HG02973 (cell line): ENCODE measurements around the gene USP48.

Experiments used
- ATAC-seq: cut with Tn5 transposase; IDR thresholded peaks from one replicate; pipeline ENCODE4 v1.9.1; 2021; ENCODE audit warnings: moderate library complexity; ENCODE audit not compliant: unreplicated experiment

USP48 gene

GRCh38 chr1:21752186-21752585, 30.8 kb downstream of the USP48 start:
- ATAC-seq = no peak

- no peak for ATAC-seq
Observed at GRCh38 chr1:21751281-21751680, 31.7 kb downstream of the USP48 start.

DNA sequence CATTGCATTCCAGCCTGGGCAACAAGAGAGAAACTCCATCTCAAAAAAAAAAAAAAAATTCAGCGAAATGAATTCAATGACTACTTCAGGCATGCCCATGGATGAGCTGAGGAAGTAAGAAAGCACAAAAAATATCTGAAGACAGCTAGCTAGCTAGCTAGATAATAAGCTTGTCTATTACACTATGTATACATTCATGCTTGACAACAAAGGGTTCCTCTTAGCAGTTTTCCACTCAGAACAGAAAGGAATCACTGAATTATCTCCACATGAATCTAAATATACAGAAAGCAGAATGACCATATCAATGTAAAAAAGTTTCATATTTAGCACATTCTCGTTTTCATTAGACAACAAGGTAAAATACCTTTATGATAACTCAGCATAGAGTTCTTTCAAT, 32.1 kb downstream of the USP48 start:
- ATAC-seq = no peak

DNA sequence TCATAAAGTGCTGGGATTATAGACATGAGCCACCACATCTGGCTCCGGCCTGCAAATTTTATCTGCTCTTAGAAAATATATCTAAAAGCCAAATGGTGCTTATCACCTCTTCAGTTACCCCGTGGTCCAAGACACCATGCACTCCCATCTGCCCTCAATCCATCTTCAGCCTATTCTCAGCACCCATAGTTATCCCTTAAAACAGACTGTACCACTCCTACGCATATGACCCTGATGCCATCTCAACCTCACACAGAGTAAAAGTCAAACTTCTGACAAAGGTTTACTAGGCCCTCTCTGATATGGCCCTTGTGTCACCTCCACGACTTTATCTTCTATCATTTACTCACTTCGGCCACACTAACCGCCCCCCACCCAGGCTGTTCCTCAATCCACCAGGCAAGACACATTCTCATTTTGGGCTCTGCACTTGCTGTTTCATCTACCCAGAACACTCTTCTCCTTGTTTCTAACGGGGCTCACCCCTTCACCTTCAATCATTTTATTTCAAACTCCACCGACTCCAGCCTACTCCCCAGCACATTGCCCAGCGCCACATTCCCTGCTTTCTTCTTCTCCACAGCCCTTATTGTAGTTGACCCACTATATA, 33.0 kb downstream of the USP48 start:
- no peak for ATAC-seq

DNA sequence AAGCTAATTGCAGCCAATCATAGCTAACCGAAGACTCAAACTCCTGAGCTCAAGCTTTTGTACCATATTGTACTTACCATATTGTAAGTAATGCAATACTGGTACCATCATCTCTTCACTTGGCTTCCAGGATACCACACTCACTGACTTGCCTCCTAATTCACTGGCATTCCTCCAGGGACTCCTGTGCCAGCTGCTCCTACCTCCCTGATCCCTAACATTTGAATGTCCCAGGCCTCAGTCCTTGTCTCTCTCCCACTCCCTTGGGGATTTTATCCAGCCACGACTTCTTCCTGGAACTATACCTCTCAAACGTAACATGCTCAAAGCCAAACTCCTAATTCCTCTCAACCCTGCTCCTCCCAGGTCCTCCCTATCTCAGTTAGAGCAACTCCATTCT, 33.8 kb downstream of the USP48 start:
- ATAC-seq = no peak

DNA sequence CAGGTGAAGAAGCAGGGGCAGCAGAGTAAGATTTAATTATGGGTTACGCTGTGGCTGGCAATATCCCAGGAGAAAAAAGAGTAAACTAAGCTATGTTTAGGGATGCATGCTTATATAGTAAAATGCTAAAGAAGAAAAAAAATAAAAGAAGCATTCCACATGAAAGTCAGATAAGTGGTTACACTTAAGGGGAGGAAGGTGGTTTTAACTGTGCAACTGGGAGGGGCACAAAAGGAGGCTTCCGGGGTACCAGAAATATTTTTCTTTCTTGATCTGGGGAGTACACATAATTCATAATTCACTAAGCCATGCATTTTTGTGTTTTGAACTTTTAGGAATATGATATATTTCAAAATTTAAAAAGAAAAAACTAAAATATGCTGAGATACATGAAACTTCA, 39.5 kb downstream of the USP48 start:
- ATAC-seq = no peak

- no peak for ATAC-seq
Observed at GRCh38 chr1:21742578-21742977, 40.4 kb downstream of the USP48 start.

GRCh38 chr1:21741206-21741605, 41.7 kb downstream of the USP48 start:
- ATAC-seq = no peak

DNA sequence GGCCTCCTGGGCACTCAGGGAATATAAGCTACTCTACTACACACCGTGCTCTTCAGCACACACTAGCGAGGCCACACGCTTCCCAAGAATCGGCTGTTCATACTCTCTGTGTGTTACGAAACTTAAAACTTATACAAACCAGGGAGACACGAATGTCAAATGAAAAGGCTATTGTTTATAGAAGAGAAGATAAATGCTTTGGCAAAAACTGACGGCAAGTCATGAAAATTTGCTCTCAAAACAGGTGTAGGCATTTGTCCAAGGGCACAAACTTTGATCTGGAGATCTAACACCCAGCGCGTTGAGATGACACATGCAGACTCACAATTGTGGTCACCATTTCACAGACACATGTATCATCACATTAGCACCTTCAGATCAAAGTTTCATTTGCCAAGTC, 46.1 kb downstream of the USP48 start:
- ATAC-seq = no peak

GRCh38 chr1:21736011-21736410, 46.9 kb downstream of the USP48 start:
- ATAC-seq = no peak

DNA sequence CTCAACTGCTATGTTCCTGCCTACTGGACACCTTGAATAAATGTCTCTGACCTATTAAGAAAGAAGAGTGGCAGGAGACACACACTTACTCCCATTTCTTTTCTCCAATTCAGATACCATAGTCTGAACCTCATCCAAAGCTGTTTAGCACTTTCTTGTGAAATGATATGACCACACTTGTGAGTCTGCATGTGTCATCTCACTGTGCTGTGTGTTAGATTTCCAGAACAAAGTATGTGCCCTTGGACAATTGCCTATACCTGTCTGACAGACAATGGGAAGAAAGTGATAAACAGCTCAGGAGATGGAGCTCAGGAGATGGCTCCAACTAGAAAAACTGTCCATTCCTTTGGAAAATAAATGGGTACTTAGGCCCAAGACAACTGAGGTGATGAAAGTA, 48.4 kb downstream of the USP48 start:
- ATAC-seq = no peak

- no peak for ATAC-seq
Observed at GRCh38 chr1:21732664-21733063, 50.3 kb downstream of the USP48 start.

DNA sequence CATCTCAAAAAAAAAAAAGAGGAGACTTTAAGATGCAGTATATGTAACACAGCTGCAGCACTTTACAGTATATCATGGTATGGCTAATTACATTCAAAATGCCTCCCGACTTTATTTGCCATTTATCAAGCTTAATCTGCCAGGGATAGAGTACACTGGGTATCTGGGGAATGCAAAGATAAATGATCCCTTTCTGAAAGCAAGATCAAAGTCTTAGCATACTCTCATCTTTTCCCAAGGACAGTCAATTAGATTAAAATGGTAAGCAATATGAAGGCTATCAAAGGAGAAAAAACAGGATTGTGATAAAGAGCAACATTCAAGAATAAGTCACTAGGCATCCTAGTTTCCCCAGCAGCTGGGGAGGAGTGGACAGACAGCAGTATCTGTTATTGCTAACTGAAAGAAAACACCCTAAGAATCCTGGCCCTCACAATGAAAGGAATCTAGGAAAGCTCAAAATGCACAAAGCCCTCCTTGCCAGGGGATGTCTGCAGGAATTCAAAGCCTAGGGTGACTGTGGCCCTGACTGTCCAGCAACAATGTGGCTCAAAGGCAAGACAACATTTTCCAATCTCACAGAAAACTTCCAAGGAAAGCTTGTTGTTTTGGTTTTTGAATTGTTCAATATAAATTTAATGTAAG, 57.1 kb downstream of the USP48 start:
- ATAC-seq = no peak

- ATAC-seq = no peak
Observed at GRCh38 chr1:21724570-21724969, 58.4 kb downstream of the USP48 start.

- no peak for ATAC-seq
Observed at GRCh38 chr1:21724098-21724497, 58.9 kb downstream of the USP48 start.

DNA sequence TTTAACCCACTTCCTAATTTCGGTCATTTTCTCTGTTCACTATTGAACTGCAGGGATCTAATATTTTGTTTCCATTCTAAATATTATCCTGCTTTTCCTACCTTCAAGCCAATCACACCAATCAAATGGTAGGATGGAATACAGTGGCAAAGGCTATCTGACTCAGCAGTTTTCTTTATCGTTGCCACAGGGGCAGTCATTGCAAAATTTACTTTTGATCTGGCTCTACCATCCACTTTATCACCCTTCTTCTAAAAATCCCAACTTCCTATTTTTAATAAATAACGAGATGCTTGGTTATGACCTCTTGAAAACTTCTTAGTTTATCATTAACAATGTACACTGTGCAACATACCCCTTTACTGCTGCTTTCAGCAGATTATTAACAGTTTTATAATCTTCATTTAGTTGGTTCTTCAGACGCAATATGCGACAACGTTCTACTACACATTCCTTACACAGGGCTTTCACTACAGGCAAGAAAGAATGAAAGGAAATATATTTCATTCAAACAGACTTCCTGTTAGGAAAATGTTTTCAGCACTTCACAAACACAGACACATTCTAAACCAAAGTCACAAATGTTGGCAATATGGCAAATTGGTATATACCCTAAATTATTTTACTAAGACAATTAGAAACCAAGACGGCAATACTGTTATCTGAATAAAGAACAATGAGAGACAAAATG, 61.5 kb downstream of the USP48 start:
- no peak for ATAC-seq

DNA sequence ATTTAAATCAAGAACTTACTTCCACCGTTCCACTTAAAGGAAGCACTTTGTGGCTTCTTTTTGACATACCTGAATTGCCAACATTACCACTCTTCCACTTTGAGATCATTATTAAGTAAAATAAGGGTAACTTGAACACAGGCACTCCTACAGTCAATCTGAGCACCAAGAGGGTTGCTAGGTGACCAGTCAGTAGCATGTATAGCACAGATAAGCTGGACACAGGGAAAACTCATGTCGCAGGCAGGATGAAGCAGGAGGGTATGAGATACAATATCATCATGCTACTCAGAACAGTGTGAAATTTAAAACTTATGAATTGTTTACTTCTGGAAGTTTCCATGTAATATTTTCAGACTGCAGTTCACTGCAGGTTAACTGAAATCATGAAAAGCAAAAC, 66.8 kb downstream of the USP48 start:
- ATAC-seq = no peak

DNA sequence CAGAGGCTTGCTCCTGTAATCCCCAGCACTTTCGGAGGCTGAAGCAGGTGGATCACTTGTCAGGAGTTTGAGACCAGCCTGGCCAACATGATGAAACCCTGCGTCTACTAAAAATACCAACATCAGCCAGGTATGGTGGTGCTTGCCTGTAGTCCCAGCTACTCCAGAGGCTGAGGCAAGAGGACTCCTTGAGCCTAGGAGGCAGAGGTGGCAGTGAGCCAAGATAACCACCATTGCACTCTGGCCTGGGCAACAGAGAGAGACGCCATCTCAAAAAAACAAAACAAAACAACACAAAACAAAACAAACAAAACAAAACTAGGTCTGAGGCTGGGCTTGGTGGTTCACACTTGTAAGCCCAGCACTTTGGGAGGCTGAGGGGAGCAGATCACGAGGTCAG, 75.1 kb downstream of the USP48 start:
- ATAC-seq = no peak

DNA sequence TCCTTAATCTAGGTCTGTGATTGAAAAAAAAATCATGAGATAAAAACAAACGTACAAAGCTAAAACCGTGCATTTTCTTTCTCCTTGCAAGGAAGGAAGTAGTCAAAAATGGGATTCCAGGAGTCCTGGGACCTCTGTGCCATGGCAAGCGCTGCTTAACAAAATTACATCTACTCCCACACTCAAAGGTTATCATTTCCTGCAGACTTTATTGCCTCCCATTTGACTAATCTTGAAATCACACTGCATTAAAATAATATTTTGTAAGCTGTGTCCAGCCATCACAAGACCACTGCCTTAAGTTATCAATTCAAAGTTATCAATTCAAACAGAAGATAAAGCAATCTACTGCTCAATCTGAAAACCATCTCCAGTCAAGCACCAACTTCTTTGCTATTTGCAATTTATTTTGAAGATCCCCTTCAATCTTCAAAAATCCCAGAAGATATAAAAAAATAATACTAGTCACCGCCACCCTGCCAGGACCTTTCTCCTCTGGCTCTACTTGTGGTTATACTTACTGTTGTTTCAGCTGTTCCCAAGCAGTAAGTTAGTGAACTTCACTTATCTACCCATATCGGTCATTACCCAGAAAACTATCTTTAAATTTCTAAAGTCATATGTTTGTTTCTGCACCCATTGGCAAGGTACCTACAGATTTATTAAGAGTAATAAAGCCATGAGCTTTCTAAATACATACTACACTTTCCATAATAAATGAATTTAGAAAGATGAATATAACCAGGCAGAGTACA, 75.7 kb downstream of the USP48 start:
- ATAC-seq = no peak

DNA sequence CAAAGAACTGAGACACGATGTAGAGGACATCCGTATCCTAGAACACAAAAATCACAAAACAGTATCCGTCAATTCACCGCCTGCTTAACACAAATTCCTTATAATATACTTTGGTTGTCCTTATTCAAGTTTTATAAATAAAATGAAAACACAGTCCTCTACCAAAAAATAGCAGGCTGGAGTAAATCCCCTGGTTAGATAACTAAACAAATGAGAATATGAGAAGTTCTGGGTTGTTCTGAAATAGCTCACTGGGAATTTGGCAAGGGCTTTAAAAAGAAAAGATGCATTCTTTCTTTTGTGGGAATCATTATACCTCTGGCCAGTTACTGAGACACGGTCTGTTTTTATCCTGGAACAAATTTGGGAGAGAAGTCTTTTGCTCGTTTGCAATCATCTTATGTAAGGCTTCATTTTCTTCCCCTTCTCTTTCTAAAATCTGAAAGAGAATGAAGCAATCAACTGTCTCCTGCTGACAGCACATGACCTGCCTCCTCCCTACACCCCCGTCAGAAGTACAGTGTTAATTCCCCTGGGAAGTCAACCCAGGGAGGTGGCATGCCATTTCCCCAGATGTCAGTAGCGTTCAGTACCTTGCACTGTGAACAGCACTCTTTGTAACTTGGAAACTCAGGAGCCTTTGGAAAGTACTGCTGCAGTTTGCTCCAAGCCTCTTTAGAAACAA, 76.7 kb downstream of the USP48 start:
- no peak for ATAC-seq

- ATAC-seq = no peak
Observed at GRCh38 chr1:21705303-21705980, 77.5 kb downstream of the USP48 start.
